ENCODE measurements around the gene GLI3.

- TF ChIP-seq, protein P1, sequence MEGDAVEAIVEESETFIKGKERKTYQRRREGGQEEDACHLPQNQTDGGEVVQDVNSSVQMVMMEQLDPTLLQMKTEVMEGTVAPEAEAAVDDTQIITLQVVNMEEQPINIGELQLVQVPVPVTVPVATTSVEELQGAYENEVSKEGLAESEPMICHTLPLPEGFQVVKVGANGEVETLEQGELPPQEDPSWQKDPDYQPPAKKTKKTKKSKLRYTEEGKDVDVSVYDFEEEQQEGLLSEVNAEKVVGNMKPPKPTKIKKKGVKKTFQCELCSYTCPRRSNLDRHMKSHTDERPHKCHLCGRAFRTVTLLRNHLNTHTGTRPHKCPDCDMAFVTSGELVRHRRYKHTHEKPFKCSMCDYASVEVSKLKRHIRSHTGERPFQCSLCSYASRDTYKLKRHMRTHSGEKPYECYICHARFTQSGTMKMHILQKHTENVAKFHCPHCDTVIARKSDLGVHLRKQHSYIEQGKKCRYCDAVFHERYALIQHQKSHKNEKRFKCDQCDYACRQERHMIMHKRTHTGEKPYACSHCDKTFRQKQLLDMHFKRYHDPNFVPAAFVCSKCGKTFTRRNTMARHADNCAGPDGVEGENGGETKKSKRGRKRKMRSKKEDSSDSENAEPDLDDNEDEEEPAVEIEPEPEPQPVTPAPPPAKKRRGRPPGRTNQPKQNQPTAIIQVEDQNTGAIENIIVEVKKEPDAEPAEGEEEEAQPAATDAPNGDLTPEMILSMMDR (IDR thresholded peaks at IDR 0.05; ENCODE audit: low read depth, low read length): no peak
- TF ChIP-seq EZH2phosphoT487 (IDR thresholded peaks at IDR 0.05; ENCODE audit: low read depth): no peak
Observed at GRCh38 chr7:42024537-42024936, 212.5 kb downstream of the GLI3 start.

All from OCI-LY3 (cell line).